Suprapubic skin (tissue), 3 donors: Measurements from ENCODE around the gene M1AP.

Experiments
- EP300 ChIP-seq: sonication (generic); formaldehyde crosslinking; IDR thresholded peaks from one replicate; pipeline ENCODE4 v1.6.1; 2017; ENCODE audit warnings: antibody characterized with exemption
- POLR2A ChIP-seq, 2 donors: fragments of 450-650 bp; IDR thresholded peaks; one replicate each; pipeline ENCODE4 v1.6.1; 2017; ENCODE audit warnings: antibody characterized with exemption in 2 of 2, mild to moderate bottlenecking in 2 of 2, moderate library complexity in 2 of 2
- TF ChIP-seq, protein P1 (sequence below), 2 donors: fragments of 200-600 bp in 1 of 2; fragments of 450-650 bp in 1 of 2; sonication (generic) in 1 of 2; IDR thresholded peaks; one replicate each; pipeline ENCODE4 v1.5.1; 2016 to 2019; ENCODE audit warnings: antibody characterized with exemption in 2 of 2, mild to moderate bottlenecking in 1 of 2, moderate library complexity in 1 of 2

DNA sequence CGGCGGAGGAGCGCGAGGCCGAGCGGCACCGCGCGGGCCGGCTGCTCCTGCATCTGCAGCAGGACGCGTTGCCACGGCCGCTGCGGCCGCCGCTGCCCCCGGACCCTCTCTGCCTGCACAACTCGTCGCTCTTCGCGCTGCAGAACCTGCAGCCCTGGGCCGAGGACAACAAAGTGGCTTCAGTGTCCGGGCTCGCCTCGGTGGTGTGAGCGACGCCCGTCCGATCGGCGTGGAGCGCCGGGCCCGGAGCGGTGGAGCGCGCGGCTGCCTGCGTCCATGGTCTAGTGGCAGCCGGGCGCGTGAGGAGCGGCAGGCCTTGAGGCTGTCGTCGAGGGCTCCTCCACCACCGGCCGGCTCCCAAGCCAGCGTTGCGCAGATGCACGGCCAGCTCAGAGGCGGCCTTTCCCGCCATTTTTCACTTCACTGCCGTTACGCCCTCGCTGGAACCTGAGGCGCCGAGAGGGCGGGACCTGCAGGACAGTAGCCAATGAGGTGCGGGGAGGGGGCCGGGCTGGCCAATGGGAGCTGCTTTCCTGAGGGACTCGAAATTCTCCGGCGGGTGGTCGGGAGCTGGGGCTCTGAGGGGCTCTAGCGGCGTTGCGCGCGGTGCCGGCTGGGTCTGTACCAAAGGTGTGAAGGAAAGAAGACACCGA lies 132.0 kb downstream of the M1AP start:
- TF ChIP-seq, protein P1, sequence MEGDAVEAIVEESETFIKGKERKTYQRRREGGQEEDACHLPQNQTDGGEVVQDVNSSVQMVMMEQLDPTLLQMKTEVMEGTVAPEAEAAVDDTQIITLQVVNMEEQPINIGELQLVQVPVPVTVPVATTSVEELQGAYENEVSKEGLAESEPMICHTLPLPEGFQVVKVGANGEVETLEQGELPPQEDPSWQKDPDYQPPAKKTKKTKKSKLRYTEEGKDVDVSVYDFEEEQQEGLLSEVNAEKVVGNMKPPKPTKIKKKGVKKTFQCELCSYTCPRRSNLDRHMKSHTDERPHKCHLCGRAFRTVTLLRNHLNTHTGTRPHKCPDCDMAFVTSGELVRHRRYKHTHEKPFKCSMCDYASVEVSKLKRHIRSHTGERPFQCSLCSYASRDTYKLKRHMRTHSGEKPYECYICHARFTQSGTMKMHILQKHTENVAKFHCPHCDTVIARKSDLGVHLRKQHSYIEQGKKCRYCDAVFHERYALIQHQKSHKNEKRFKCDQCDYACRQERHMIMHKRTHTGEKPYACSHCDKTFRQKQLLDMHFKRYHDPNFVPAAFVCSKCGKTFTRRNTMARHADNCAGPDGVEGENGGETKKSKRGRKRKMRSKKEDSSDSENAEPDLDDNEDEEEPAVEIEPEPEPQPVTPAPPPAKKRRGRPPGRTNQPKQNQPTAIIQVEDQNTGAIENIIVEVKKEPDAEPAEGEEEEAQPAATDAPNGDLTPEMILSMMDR (IDR thresholded peaks at IDR 0.05) = no peak
- TF ChIP-seq POLR2A (IDR thresholded peaks at IDR 0.05) = no peak
- no peak for TF ChIP-seq EP300
